ENCODE data around the gene ITPR1. TPM values are rescaled to one million over a fixed set of nuclear protein-coding genes. Genes with fewer than 3 reads are reported as not detected.

The ITPR1 gene
- total RNA-seq, 4 donors from 2014 or later: 210 to 261 (median 232) TPM

- Histone ChIP-seq H3K27me3 (no peaks in the 10 kb centered on the region), H3K27ac (no peak overlapping the region), H3K4me3 (replicated peaks in 1 of 3) (no peak overlapping the region), H3K4me1 (peaks cover 16 to 18% of the 10 kb centered on the region in 2 donors), H3K9me3 (no peaks in the 10 kb centered on the region), H3K36me3 (no peaks in the 10 kb centered on the region)
- no peak for TF ChIP-seq POLR2A (IDR thresholded peaks at IDR 0.05)
- TF ChIP-seq CTCF (IDR thresholded peaks at IDR 0.05): no peak
- 93 to 94% methylated on average over 3 of the region's 3 CpGs for WGBS, 2 donors
- intact Hi-C loops (cut with DNase I): no loop called here
- no peak for DNase-seq
Measured at GRCh38 chr3:4577721-4578120, 84.6 kb downstream of the ITPR1 start.

- no peaks in the 10 kb centered on the region for H3K36me3 ChIP-seq
- TF ChIP-seq POLR2A (IDR thresholded peaks at IDR 0.05) (no peak), CTCF (IDR thresholded peaks at IDR 0.05) (no peak)
- intact Hi-C loops (cut with DNase I): no loop called here
- no peak overlapping the region for H3K4me3 ChIP-seq (replicated peaks in 1 of 3)
- no peak for DNase-seq
- 86 to 88% methylated on average over 14 of the region's 14 CpGs for WGBS, 2 donors
- H3K9me3 ChIP-seq: no peaks in the 10 kb centered on the region
- peaks cover 32 to 43% of the 10 kb centered on the region in 2 donors for H3K4me1 ChIP-seq
- no peak overlapping the region for H3K27ac ChIP-seq
- H3K27me3 ChIP-seq: no peaks in the 10 kb centered on the region
Measured at GRCh38 chr3:4580346-4581123, 87.4 kb downstream of the ITPR1 start.

- Histone ChIP-seq H3K27me3 (no peaks in the 10 kb centered on the region), H3K36me3 (no peaks in the 10 kb centered on the region), H3K4me3 (replicated peaks in 1 of 3) (no peak overlapping the region), H3K9me3 (no peaks in the 10 kb centered on the region), H3K4me1 (peaks cover 33 to 43% of the 10 kb centered on the region in 2 donors), H3K27ac (peak overlapping the region in 2 of 3 donors; percentile 1 to 34)
- no peak for DNase-seq
- intact Hi-C loops (cut with DNase I): no loop called here
- TF ChIP-seq POLR2A (IDR thresholded peaks at IDR 0.05): no peak
- TF ChIP-seq CTCF (IDR thresholded peaks at IDR 0.05): no peak
- 76 to 81% methylated on average over 3 of the region's 3 CpGs for WGBS, 2 donors
Measured at GRCh38 chr3:4581124-4581424, 87.9 kb downstream of the ITPR1 start.

GRCh38 chr3:4581498-4581897 lies 88.3 kb downstream of the ITPR1 start:
- H3K9me3 ChIP-seq: no peaks in the 10 kb centered on the region
- no peaks in the 10 kb centered on the region for H3K36me3 ChIP-seq
- DNase-seq: no peak
- no peaks in the 10 kb centered on the region for H3K27me3 ChIP-seq
- TF ChIP-seq POLR2A (IDR thresholded peaks at IDR 0.05) (no peak), CTCF (IDR thresholded peaks at IDR 0.05) (no peak)
- peaks cover 38 to 48% of the 10 kb centered on the region in 2 donors for H3K4me1 ChIP-seq
- intact Hi-C loops (cut with DNase I): no loop called here
- WGBS, 2 donors: 19 to 29% methylated on average over 2 of the region's 2 CpGs
- H3K4me3 ChIP-seq (replicated peaks in 1 of 3): no peak overlapping the region
- peak overlapping the region in 2 of 3 donors; percentile 1 to 34 for H3K27ac ChIP-seq

- TF ChIP-seq CTCF (IDR thresholded peaks at IDR 0.05) (no peak), POLR2A (IDR thresholded peaks at IDR 0.05) (no peak)
- Histone ChIP-seq H3K4me1 (peaks cover 43 to 53% of the 10 kb centered on the region in 2 donors), H3K27ac (peak overlapping the region in 2 of 3 donors; percentile 1 to 67), H3K36me3 (no peaks in the 10 kb centered on the region), H3K9me3 (no peaks in the 10 kb centered on the region), H3K4me3 (replicated peaks in 1 of 3) (no peak overlapping the region), H3K27me3 (no peaks in the 10 kb centered on the region)
- DNase-seq: no peak
- intact Hi-C loops (cut with DNase I): no loop called here
- WGBS, 2 donors: 84 to 90% methylated on average over 12 of the region's 12 CpGs
Measured at GRCh38 chr3:4581920-4582611, 88.9 kb downstream of the ITPR1 start.

All from thyroid gland (tissue), 4 donors.